ENCODE measurements around the gene GIPC3.

GIPC3 gene

DNA sequence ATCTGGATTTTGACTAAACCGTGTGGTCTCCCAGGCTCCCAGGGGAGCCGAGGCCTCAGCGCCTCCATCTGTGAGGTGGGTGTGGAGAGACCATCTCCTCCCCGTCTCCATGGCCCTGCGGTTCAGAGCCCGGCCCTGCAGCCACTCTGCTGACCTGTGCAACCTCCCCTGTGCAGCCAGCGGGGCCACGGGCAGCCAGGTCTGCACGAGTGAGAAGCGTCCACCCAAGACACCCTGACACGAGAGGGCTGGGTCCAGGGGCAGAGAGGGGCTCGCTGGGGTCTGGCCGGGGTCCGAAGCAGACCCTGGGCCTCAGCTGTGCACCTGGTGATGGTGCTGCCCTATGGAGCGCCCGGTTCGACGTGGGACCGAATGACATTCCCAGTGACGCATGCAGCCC is 51.7 kb downstream of the GIPC3 start:
- DNase-seq (ENCODE audit: low read depth in 1 of 2, low spot score in 1 of 2) = no peak

GRCh38 chr19:3637621-3638020 is 52.3 kb downstream of the GIPC3 start:
- DNase-seq (ENCODE audit: low read depth in 1 of 2, low spot score in 1 of 2) = no peak

- DNase-seq (ENCODE audit: low read depth in 1 of 2, low spot score in 1 of 2) = no peak
Measured at GRCh38 chr19:3638208-3639193, 53.2 kb downstream of the GIPC3 start.

GRCh38 chr19:3639479-3639878 is 54.2 kb downstream of the GIPC3 start:
- no peak for DNase-seq (ENCODE audit: low read depth in 1 of 2, low spot score in 1 of 2)

- DNase-seq (ENCODE audit: low read depth in 1 of 2, low spot score in 1 of 2) = no peak
Measured at GRCh38 chr19:3641515-3642269, 56.4 kb downstream of the GIPC3 start.

DNA sequence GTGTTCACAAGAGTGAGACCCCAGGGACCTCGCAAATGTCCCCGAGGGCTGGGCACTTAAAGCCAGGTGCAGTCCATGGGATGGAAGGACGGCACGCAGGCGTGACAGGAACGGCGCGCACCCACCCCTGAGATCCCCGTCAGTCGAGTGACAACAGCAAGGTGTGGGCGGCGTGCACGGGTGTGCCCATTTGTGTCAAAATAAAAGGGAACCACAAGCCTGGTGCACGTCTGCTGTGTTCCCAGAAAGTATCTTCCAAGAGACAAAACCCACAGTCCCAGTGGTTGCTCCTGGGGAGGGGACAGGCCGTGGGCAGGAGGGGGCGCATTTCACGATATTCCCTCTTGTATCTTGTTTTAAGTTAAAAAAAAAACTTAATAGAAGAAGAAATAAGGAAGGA is 57.0 kb downstream of the GIPC3 start:
- DNase-seq (ENCODE audit: low read depth in 1 of 2, low spot score in 1 of 2) = no peak

Data from activated CD4-positive, alpha-beta T cell treated with anti-CD3 and anti-CD28 coated beads, Interleukin-2, amount 50 U/mL, for 24 hours (primary cell).